DMS114 treated with DMSO at 0.1 percent for 48 hours (cell line): Measurements from ENCODE around the gene GOLPH3L.
"Not testable (repeated sequence)": the region's sequence is repeated elsewhere in the genome, so short reads cannot be mapped to it uniquely, and the experiment has no call there.

Experiments
- DNase-seq: peaks from one replicate; lab custom pipeline; 2025; ENCODE audit not compliant: unreplicated experiment; lab: John Stamatoyannopoulos, UW

Gene GOLPH3L

DNA sequence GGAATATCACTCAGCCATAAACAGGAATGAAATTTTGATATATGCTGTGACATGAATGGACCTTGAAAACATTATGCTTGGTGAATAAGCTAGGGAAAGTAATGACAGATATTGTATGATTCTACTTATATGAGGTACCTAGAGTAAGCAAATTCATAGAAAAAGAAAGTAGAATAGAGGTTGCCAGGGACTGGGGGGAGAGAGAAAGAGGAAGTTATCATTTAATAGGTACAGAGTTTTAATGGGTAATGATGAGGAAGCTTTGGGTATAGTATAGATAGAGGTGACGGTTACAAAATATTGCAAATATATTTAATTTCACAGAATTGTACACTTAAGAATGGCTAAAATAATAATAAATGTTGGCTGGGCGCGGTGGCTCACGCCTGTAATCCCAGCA, 36.4 kb downstream of the GOLPH3L start:
- DNase-seq = no peak

DNA sequence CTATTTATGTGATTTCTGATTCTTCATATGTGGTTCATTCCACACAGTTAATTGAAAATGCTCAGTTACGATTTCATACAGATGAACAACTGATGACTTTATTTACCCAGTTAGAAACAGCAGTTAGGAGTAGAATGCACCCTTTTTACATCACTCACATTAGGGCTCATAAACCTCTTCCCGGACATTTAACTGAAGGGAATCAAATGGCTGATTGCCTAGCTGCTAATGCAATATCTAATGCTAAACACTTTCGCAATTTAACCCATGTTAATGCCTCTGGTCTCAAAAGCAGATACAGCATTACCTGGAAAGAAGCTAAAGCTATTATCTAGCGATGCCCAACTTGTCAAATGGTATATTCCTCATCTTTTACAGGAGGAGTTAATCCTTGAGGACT, 39.9 kb downstream of the GOLPH3L start:
- DNase-seq = not testable (repeated sequence)

DNA sequence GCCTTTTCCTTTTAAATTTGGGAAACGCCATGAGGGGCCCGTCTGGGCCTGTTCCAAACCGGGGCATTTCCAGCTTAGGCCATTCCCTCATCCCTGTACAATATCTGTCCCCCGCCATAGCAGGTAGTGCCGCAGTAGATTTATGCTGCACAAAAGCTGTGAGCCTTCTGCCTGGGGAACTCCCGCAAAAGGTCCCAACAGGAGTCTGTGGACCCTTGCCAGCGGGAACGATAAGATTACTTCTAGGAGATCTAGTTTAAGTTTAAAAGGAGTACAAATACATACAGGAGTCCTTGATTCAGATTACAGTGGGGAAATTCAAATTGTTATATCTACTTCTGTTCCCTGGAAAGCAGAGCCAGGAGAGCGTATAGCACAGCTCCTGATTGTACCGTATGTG, 42.3 kb downstream of the GOLPH3L start:
- DNase-seq = not testable (repeated sequence)

DNA sequence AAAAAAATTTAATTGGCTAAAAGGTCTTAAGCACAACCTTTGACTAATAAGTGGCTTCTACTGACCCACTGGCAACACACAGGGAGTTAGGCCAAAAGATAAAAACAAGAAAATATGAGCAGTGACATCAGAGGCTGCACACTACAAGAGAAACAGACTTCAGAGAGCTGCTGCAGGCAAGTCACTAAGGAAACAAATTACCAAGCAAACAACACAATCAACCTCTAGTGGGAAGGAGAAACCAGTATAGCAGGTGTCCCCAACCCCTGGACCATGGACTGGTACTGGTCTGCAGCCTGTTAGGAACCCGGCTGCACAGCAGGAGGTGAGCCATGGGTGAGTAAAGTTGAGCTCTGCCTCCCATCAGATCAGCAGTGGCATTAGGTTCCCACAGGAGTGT, 46.8 kb downstream of the GOLPH3L start:
- DNase-seq = no peak

DNA sequence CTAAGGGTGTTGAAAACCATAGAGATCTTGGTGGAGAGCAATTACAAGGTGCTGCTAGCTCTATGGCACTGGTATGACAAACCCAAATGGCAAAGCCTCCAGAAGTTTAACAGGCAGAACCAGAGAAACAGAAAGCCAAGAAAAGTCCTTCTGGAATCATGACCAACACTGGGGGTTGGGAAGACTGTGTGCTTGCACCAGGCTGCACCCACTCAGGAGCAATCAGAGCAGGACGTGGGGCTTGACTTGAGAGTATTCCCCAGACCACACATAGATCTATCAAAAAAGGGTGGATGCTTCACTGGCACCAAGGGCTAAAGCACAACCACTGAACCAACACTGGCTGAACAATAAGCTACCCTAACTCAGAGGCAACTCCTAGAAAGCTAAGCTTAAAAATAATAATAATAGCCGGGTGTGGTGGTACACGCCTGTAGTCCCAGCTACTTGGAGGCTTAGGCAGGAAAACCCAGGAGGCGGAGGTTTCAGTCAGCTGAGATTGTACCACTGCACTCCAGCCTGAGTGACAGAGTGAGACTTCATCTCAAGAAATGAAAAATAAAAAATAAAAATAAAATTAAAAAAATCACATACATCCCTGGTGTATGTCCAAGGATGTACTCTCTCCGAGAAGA, 47.4 kb downstream of the GOLPH3L start:
- no peak for DNase-seq

DNA sequence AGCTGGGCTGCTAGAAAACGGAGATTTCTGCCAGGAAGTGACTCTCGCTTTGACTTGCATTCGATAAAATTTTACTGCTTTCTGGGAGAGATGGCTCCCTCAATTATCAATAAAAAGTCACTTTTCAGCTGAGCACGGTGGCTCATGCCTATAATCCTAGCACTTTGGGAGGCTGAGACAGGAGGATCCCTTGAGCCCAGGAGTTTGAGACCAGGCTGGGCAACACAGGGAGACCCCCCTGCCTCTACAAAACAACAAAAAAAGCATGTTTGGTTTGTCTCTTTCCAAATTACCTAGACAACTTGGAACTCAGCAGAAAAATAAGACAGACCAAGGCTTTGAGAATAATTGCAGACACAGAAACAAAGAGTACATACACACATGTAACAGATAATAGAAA, 54.7 kb downstream of the GOLPH3L start:
- DNase-seq = no peak

DNA sequence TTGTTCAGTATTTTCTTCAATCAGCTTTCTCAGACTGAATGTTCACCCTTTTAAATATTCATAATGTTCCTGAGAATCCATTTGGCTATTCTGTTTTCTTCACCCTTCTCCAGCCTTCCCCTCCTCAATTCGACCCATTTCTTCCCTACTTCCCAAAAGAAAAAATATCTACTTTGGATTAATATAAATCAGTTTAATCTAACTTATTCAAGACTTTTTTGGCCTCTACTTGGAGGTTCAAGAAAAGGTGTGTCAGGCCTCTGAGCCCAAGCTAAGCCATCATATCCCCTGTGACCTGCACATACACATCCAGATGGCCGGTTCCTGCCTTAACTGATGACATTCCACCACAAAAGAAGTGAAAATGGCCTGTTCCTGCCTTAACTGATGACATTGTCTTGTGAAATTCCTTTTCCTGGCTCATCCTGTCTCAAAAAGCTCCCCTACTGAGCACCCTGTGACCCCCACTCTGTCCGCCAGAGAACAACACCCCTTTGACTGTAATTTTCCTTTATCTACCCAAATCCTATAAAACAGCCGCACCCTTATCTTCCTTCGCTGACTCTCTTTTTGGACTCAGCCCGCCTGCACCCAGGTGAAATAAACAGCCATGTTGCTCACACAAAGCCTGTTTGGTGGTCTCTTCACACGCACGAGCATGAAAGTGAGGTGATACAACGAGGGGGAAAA, 55.7 kb downstream of the GOLPH3L start:
- not testable (repeated sequence) for DNase-seq

DNA sequence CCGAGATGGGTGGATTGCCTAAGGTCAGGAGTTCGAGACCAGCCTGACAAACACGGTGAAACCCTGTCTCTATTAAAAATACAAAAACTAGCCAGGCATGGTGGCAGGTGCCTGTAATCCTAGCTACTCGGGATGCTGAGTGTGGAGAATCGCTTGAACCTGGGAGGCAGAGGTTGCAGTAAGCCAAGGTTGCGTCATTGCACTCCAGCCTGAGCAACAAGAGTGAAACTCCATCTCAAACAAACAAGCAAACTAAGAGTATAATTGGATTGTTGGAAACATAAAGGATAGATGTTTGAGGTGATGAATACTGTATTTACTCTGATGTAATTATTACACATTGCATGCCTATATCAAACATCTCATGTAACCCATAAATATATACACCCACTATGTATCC, 58.5 kb downstream of the GOLPH3L start:
- DNase-seq = not testable (repeated sequence)

DNA sequence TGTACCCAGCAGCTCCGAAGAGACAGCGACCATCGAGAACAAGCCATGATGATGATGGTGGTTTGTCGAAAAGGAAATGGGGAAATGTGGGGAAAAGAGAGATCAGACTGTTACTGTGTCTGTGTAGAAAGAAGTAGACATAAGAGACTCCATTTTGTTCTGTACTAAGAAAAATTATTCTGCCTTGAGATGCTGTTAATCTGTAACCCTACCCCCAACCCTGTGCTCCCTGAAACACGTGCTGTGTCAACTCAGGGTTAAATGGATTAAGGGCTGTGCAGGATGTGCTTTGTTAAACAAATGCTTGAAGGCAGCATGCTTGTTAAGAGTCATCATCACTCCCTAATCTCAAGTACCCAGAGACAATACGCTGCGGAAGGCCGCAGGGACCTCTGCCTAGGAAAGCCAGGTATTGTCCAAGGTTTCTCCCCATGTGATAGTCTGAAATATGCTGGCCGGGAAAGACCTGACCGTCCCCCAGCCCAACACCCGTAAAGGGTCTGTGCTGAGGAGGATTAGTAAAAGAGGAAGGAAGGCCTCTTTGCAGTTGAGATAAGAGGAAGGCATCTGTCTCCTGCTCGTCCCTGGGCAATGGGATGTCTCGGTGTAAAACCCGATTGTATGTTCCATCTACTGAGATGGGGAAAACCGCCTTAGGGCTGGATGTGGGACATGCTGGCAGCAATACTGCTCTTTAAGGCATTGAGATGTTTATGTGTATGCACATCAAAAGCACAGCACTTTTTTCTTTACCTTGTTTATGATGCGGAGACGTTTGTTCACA, 61.9 kb downstream of the GOLPH3L start:
- not testable (repeated sequence) for DNase-seq

DNA sequence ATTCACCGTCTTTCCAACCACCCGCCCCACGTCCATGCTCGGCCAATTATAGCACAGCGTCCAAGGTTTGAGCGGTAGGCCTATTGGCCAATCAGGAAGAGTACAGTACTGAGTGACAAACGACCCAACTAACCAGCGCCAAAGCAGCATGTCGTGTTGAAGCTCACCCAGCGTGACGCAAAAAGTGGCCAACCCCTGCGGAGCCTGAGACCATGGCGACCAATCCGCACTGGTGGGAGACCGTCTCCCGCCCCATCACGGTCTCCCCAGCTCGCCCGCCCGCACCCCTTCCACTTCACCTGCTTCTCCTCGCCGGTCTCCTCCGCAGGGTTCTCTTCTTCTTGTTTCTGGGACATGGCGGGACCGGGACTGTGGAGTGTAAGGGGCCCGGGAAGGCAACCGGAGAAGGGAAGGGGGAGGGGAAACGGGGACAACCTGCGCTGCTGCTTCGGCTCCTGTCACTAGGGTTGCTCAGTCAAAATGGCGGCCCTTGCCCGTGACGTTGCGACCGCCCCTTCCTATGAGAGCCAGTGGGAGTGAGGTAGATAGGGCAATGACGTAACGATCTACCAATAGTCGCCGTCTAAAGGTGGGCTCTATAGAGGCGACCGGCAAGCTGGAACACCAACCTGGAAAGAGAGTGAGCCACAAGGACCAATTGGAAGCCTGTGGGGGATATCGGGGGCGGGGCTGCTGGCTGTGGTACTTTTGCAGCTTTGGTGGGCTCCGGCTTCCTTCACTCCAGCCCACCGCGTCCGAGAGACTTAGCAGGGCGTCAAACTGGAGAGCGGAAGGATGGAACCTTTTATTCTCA, 67.6 kb downstream of the GOLPH3L start, which contains the start of gene ENSA:
Gene ENSA, minus strand, starts transcription at position 498 of the 814 bp plus-strand sequence. Its CDS starts 142 bp downstream, at position 356.
- DNase-seq = peak; percentile 100

DNA sequence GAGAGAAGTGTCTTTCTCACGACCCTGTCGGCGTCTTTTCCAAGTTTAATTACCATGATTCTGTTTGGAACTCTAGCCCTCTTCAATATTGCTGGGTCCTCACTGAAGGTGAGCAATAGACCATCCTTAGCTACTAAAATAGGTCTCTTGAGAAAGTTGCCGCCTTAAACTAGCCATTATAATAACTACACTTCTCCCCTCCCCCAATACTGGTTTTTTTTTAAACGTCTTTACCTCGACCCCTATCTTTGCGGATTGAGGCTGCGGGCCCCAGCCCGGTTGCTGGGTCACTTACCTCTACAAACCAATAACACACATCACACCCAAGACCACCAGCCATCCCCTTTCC, 68.2 kb downstream of the GOLPH3L start:
- DNase-seq = no peak

DNA sequence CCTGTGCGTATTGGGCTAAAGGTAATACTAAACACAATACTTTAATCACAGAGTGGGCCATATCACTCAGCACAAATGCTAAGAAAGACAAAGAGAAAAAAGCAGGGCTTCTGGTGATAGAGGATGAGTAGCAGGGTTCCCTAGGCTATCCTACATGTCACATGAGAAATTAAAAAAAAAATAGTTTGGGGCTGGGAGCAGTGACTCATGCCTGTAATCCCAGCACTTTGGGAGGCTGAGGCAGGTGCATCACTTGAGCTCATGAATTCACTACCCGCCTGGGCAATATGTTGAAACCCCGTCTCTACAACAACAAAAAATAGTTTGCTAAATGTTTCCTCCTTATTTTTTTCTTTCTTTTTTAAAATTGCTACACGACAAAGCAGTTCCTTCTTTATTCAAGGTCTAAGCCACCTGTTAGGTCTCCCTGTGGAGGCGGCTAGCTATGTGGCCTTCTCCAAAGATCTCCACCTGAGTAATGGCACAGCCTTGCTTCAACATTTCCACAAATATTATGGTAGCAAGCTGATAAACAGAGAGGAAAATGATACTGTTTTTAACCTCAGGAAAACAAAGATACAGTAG, 69.0 kb downstream of the GOLPH3L start:
- DNase-seq = no peak

DNA sequence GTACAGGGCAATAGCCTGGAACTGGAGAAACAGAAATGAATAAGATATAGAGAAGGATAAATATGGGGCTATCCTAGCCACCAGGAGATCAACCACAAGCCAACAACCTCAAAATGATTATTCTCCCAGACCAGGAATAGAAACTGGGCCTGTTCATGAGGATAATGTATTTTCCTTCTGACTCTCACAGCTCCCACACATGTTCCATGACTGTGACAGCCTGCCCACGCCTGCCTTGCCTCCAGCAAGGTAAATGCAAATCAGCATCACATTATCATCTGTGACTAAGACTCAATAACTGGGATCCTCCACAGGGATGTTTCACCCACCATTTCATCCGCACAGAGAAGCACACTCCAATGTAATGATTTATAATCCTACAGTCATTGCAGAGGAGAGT, 70.8 kb downstream of the GOLPH3L start:
- DNase-seq = no peak

DNA sequence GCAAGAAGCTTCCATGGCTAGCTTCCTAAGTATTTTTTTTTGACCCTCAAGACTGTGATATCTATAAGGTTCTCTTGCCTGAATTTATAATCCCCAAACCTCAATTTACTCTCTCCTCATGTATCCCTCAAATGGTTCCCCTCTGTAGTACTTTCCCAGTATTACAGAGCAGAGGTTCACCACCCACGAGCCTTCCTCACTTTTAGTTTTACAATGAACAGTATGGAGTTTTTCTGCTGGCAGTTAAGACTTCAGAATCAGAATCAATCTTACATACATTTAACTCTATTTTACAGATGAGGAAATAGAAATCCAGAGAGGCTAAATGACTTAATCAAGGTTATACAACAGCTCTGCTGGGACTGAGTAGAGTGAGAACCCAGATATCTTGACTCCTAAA, 72.4 kb downstream of the GOLPH3L start:
- DNase-seq = not testable (repeated sequence)

DNA sequence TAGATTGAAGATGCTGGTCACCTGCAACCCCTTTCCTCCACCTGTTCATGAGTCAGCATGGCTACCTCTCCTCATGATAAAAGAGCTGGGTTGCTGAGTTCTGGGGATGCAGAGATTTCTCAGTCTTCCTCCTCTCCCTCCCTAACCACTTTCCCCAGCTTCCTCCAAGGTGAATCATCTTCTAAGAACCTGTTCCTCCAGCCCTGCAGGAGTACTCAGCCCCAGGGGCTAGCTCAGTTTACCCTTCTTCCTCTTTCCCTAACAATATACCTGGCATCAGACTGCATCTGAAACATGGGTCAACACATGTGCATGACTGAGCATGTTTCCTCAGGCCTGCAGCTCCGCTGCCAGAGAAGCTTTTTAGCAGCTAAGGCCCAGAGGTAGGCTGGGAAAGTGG, 72.8 kb downstream of the GOLPH3L start:
- DNase-seq = not testable (repeated sequence)

DNA sequence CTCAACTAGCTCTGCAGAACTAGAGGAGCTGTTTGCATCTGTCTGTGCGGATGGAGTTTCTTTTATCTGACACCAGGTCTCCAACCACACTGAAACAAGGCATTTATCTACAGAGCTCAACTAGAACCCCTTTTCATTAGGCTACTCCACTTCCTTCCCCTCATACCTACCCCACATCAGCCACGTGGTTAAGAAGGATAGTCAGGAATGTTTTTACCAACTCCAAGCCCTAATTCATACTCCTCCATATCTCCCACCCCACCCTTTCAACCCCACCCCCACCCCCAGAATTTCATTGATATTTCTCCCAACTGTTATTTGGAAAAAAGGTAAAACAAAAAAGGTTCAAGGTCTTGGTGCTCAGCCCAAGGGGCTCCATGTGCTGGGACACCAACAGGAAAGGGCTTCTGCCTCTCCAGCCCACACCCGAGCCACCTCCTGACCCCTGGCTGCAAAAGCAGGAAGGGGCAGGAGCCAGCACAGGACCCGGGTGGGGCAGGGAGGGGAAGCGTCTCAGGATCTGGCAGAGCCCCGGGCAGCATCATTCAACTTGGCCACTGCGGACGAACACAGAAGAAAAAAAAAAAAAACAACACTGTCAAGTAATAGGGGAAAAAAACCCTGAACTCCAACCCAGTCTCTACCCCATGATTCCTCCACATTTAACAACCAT, 74.5 kb downstream of the GOLPH3L start:
- no peak for DNase-seq

DNA sequence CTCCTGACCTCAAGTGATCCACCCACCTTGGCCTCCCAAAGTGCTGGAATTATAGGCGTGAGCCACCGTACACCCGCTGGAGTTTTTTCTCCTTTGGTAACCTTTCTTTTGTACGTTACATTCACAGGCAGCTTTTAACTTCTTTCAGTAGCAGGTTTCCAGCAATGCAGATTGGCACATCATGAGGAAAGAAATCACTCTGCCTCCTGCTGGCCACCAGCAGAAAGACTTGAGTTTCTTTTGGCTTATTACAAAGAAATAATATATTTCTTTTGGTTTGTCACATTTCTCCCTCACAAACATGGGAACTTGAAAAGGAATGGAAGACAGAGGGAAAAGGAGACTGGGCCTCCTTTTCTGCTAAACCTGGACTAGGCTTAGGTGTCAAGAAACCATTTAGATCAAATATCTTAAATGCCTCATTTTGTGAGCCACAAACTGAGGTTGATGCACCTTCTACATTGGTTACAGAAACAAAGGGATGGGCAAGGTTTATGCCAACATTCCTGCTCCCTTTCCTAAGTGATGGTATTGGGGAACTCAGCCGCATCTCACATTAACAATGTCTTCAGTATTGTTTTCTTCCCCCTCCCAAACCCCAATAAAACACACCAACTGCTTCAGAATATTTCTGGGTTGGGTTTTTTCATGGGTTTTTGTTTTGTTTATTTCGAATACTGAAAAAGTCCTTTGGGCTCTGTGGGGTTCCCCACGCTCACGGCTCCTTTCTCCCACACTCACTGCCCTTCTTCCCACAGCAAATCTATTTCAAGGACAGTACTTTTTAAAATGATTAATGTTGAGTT, 75.3 kb downstream of the GOLPH3L start:
- DNase-seq = peak; percentile 40

DNA sequence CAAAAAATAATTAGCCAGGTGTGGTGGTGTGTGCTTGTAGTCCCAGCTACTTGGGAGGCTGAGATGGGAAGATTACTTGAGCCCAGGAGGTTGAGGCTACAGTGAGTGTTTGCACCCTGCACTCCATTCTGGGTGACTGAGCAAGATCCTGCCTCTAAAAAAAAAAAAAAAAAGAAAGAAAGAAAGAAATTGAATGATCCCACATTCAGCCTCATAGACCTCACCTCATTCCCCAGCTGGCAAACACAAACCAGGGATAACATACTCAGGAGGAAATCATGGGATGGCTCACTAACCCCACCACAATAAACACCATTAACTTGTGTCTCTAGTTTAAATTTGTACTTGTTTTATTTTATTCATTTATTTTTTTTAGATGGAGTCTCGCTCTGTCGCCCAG, 76.0 kb downstream of the GOLPH3L start:
- no peak for DNase-seq
